Ramos (cell line): ENCODE data around the gene LHFPL5.

ENCODE experiments used
- in situ Hi-C: fragments of 300-500 bp; cut with MboI; formaldehyde crosslinking; loops from one replicate; pipeline ENCODE4 v1.14.3; 2022; ENCODE audit warnings: low sequenced_read_pairs; ENCODE audit not compliant: unreplicated experiment

LHFPL5 gene

GRCh38 chr6:35842381-35842780 lies 37.2 kb downstream of the LHFPL5 start:
- in situ Hi-C loops: no loop called here

- in situ Hi-C loops: no loop called here
These were observed 39.1 kb downstream of the LHFPL5 start for GRCh38 chr6:35844290-35844689.

GRCh38 chr6:35850208-35850607 lies 45.1 kb downstream of the LHFPL5 start:
- in situ Hi-C loops: no loop called here

- in situ Hi-C loops: no loop called here
These were observed 47.8 kb downstream of the LHFPL5 start for GRCh38 chr6:35852994-35853393.

GRCh38 chr6:35856250-35856649 lies 51.1 kb downstream of the LHFPL5 start:
- in situ Hi-C loops: no loop called here

- in situ Hi-C loops: no loop called here
These were observed 52.7 kb downstream of the LHFPL5 start for GRCh38 chr6:35857853-35858252.

GRCh38 chr6:35859367-35859766 lies 54.2 kb downstream of the LHFPL5 start:
- in situ Hi-C loops: no loop called here
